ENCODE data around the gene SLC16A10. TPM values are rescaled to one million over a fixed set of nuclear protein-coding genes. Genes with fewer than 3 reads are reported as not detected.
"Not testable (repeated sequence)": the region's sequence is repeated elsewhere in the genome, so short reads cannot be mapped to it uniquely, and the experiment has no call there.

The SLC16A10 gene
- total RNA-seq, 4 donors from 2014 or later, result under 0.01 to 3.8 (median 1.2) TPM; not detected in 1

DNA sequence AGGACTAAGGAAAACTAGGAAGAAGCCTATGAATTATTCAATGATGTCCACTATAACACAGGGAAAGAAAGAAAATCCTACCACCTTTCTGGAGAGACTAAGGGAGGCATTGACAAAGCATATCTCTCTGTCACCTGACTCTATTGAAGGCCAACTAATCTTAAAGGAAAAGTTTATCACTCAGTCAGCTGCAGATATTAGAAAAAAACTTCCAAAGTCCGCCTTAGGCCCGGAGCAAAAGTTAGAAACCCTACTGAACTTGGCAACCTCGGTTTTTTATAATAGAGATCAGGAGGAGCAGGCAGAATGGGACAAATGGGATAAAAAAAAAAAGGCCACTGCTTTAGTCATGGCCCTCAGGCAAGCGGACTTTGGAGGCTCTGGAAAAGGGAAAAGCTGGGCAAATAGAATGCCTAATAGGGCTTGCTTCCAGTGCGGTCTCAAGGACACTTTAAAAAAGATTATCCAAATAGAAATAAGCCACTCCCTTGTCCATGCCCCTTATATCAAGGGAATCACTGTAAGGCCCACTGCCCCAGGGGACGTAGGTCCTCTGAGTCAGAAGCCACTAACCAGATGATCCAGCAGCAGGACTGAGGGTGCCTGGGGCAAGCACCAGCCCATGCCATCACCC lies 47.0 kb downstream of the SLC16A10 start:
- H3K27ac ChIP-seq; H3K4me1 ChIP-seq; H3K9me3 ChIP-seq; H3K36me3 ChIP-seq; H3K27me3 ChIP-seq; H3K4me3 ChIP-seq; intact Hi-C loops (cut with DNase I; ENCODE audit: low total_unique reads); DNase-seq: not testable (repeated sequence)

- intact Hi-C loops (cut with DNase I; ENCODE audit: low total_unique reads); H3K27me3 ChIP-seq; H3K27ac ChIP-seq; H3K4me3 ChIP-seq; H3K9me3 ChIP-seq; H3K4me1 ChIP-seq; H3K36me3 ChIP-seq; DNase-seq: not testable (repeated sequence)
Measured at GRCh38 chr6:111137489-111138093, 50.3 kb downstream of the SLC16A10 start.

- no peak for DNase-seq
- H3K27me3 ChIP-seq, result no peaks in the 10 kb centered on the region
- H3K4me1 ChIP-seq, result no peaks in the 10 kb centered on the region
- no peaks in the 10 kb centered on the region for H3K9me3 ChIP-seq
- TF ChIP-seq CTCF (IDR thresholded peaks at IDR 0.05) (no peak), POLR2A (IDR thresholded peaks at IDR 0.05) (no peak)
- no peak overlapping the region for H3K27ac ChIP-seq
- intact Hi-C loops (cut with DNase I; ENCODE audit: low total_unique reads), result no loop called here
- no peak overlapping the region for H3K4me3 ChIP-seq
- no peaks in the 10 kb centered on the region for H3K36me3 ChIP-seq
Measured at GRCh38 chr6:111147440-111147839, 60.1 kb downstream of the SLC16A10 start.

- no peak for TF ChIP-seq POLR2A (IDR thresholded peaks at IDR 0.05)
- no peak for TF ChIP-seq CTCF (IDR thresholded peaks at IDR 0.05)
- Histone ChIP-seq H3K27ac (no peak overlapping the region), H3K36me3 (no peaks in the 10 kb centered on the region), H3K27me3 (no peaks in the 10 kb centered on the region), H3K4me3 (no peak overlapping the region), H3K9me3 (no peaks in the 10 kb centered on the region), H3K4me1 (no peaks in the 10 kb centered on the region)
- intact Hi-C loops (cut with DNase I; ENCODE audit: low total_unique reads), result no loop called here
- DNase-seq, result no peak
Measured at GRCh38 chr6:111148110-111148509, 60.8 kb downstream of the SLC16A10 start.

- Histone ChIP-seq H3K27me3 (no peaks in the 10 kb centered on the region), H3K36me3 (no peaks in the 10 kb centered on the region), H3K4me1 (no peaks in the 10 kb centered on the region), H3K27ac (no peak overlapping the region), H3K9me3 (no peaks in the 10 kb centered on the region), H3K4me3 (no peak overlapping the region)
- TF ChIP-seq CTCF (IDR thresholded peaks at IDR 0.05) (no peak), POLR2A (IDR thresholded peaks at IDR 0.05) (no peak)
- intact Hi-C loops (cut with DNase I; ENCODE audit: low total_unique reads), result no loop called here
- DNase-seq, result no peak
Measured at GRCh38 chr6:111150577-111150976, 63.3 kb downstream of the SLC16A10 start.

DNA sequence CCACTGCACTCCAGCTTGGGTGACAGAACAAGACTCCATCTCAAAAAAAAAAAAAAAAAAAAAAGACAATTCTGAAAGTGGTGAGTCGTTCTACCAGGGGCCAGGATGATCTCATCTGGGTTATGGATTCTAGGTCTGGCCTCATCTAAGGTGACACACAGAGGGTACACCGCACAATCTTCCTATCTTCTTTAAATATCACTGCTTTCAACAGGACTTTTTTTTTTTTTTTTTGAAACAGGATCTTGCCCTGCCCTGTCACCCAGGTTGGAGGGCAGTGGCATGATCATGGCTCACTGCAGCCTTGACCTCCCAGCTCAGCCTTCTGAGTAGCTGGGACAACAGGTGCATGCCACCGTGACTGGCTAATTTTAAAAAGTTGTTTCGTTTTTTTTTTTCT lies 67.7 kb downstream of the SLC16A10 start:
- no peak for TF ChIP-seq CTCF (IDR thresholded peaks at IDR 0.05)
- TF ChIP-seq POLR2A (IDR thresholded peaks at IDR 0.05), result no peak
- DNase-seq, result no peak
- Histone ChIP-seq H3K27me3 (no peaks in the 10 kb centered on the region), H3K4me3 (no peak overlapping the region), H3K27ac (no peak overlapping the region), H3K4me1 (no peaks in the 10 kb centered on the region), H3K9me3 (no peaks in the 10 kb centered on the region), H3K36me3 (no peaks in the 10 kb centered on the region)
- intact Hi-C loops (cut with DNase I; ENCODE audit: low total_unique reads), result no loop called here
